Adrenal gland (tissue), 5 donors: ENCODE results near the gene WDR70.

ENCODE experiments used
- CTCF ChIP-seq, 6 experiments: fragments of 450-650 bp in 4 of 6; fragments of 200-600 bp in 2 of 6; sonication (generic) in 1 of 6; IDR thresholded peaks; 1 replicate in 5 of 6; 2 replicates in 1 of 6; pipeline versions ENCODE4 v1.5.1 to v1.8.0; 2016 to 2021; ENCODE audit warnings: antibody characterized with exemption in 6 of 6, mild to moderate bottlenecking in 2 of 6, moderate library complexity in 1 of 6
- POLR2A ChIP-seq, 2 donors: fragments of 450-650 bp; IDR thresholded peaks; one replicate each; pipeline ENCODE4 v1.6.1; 2017; ENCODE audit warnings: antibody characterized with exemption in 2 of 2, mild to moderate bottlenecking in 2 of 2, moderate library complexity in 1 of 2
- donor health status: DM: no; HTN: no; CAD: no.

- no peak for TF ChIP-seq CTCF (IDR thresholded peaks at IDR 0.05)
- TF ChIP-seq POLR2A (IDR thresholded peaks at IDR 0.05): no peak
Measured at GRCh38 chr5:37496902-37497445, 117.9 kb downstream of the WDR70 start.
